Daoy (cell line): ENCODE measurements around the gene SERINC5. TPM values are rescaled to one million over a fixed set of nuclear protein-coding genes. Genes with fewer than 3 reads are reported as not detected.
A peak's percentile ranks its signal among the peaks of the same experiment; 100 is the strongest.
"Not testable (repeated sequence)": the region's sequence is repeated elsewhere in the genome, so short reads cannot be mapped to it uniquely, and the experiment has no call there.

Source experiments
- DNase-seq: peaks from one replicate; pipeline ENCODE4 v3.0.0-alpha.2; 2015; ENCODE audit warnings: low read depth
- total RNA-seq: library from RNA; depleted of rRNA; stranded (reverse); fragments of >200 nt; shearing (Covaris generic); gene quantifications from 2 replicates; pipeline ENCODE4 v1.2.3, GENCODE V29; 2014

SERINC5 gene
- total RNA-seq, 1 experiment from 2014 or later: 5.7 TPM

DNA sequence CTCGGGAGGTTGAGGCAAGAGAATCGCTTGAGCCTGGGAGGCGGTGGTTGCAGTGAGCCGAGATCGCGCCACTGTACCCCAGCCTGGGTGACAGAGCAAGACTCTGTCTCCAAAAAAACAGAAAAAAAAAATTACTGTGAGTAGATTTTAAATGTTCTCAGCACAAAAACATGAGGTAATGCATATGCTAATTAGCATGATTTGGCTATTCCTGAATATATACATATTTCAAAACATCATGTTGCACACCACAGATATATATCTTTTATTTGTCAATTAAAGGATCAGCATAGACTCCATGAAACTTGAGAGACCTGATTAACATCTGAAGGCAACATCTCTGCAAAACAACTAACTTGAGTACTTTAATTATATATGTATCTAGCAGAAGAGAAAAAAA lies 117.4 kb downstream of the SERINC5 start:
- no peak for DNase-seq

DNA sequence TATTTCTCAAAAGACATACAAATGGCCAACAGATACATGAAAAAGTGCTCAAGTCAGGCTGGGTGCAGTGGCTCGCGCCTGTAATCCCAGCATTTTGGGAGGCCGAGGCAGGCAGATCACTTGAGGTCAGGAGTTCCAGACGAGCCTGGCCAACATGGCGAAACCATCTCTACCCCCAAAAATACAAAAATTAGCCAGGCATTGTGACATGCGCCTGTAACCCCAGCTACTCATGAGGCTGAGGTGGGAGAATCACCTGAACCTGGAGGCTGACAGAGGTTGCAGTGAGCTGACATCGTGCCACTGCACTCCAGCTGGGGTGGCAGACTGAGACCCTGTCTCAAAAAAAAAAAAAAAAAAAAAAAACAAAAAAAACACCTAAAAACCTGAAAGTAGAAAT lies 119.0 kb downstream of the SERINC5 start:
- DNase-seq: not testable (repeated sequence)

DNA sequence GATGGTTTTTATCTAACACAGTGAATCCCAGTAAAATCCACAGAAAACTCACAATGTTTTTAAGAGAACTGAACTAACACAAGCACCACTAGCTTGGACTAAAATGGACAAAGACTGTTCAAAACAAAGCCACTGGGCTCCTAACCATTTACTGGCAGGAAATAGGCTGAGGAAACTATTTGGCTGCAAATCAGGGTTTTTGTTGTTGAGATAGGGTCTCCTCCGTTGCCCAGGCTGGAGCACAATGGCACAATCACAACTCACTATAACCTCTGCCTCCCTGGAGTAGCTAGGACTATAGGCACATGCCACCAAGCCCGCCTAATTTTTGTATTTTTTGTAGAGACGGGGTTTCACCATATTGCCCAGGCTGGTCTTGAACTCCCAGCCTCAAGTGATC lies 121.0 kb downstream of the SERINC5 start:
- DNase-seq: no peak

DNA sequence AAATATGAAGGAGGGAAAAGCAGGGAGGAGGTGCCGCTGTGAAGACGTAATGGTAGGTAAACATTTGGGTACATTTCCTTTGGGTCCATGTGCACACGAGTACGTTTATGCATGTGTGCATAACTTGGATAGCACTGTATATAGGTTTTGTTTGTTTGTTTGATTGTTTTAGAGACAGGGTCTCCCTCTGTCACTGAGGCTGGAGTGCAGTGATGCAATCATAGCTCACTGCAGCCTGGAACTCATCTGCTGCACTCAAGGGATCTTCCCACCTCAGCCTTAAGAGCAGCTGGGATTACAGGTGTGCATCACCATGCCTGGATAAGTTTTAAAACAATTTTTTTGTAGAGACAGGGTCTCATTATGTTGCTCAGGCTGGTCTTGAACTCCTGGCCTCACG lies 126.7 kb downstream of the SERINC5 start:
- no peak for DNase-seq

DNA sequence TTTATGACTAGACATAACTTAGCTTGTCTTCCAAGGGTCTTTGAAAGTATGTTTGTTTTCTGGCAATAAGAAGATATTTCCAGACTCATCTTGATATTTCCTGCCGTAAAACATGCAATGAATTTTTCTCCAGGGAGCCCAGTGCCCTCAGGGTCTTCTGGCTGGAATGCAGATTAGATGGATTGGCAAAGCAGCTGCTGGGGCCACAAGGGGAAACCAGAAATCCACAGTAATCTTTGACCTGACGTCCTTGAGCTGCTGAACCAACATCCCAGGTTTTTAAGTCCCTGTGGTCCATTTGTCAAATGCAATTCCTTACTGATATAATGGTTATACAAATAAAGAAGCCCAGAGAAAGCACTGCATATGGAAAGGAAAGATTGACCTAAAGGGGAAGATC lies 127.7 kb downstream of the SERINC5 start:
- peak; percentile 22 for DNase-seq

DNA sequence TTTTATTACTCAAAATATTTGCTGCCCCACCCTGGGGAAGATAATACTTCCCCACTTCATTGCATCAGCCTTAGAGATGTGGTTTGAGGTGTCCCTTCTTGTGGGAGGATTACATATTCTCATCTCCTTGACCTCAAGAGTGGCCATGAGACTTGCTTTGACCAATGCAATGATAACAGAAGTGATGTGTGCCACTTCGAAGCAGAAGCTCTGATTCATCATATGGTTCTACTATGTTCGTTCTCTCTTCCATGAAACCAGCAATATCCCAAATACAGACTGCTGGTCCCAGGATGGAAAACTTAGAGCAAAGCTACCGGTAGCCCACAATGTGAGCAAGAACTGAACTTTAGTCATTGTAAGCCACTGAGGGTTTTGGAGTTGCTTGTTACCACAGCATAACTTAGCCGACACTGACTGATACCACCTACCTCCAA lies 128.7 kb downstream of the SERINC5 start:
- no peak for DNase-seq

DNA sequence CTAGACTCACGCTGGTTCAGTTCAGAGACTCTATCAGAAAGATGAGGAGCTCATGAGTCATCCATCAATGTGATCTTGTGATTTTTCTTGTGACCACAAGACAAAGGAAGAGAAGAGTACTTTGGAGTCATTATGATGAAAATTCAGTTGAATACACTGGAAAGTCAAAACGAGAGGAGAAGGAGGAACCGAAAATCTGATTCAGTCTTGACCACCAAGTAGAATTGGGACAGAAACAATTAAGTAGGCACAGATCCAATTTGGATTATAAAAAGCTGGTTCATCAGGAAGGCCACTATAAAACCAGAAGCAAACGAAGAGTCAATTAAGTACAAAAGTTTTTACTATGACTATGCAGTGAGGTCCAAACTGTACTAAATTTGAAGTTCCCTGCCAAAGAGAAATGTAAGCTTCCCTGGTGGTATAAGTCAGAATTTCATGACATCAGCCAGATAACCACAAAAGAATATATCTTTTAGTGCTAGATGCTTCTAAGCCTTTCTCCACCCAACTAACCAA lies 129.8 kb downstream of the SERINC5 start:
- DNase-seq: peak; percentile 53

DNA sequence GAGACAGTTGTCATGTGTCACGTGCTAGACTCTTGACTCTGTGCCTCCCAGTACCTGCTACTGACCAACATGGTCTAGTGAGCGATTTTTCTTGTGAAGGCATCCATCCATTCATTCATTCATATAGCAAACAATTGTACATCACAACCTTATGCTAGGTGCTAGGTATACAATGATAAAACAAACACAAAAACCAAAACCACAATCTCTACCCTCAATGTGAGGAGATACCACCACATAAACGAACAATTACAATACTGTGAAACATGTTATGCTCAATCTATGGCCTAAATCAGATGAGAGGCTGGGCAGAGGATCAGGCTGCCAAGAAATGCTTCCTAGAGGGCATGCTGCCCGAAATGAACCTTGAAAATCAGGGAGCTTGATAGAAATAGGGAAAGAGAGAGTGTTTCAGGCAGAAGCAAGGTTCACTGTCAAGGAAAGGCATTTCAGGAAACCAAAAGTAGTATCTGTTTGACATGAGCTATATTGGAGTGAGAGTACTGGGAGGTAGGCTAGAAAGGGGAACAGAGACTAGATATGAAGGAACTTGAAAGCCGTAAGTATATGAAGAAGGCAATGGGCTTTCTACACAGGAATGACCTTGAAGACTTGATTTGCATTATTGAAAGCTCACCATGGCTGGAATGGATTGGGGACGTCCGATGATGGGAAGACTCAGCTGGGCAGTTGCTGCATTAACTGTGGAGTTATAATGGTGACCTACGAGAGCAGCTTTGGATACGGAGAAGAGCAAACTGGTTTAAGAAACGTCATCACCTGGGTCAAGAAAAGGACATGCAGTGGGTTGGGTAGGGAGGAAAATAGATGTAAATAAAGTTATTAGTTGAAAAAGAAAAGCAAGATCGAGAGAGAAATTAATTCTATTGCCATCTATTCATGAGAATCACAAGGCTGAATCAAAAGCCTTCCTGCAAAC lies 130.6 kb downstream of the SERINC5 start:
- no peak for DNase-seq

DNA sequence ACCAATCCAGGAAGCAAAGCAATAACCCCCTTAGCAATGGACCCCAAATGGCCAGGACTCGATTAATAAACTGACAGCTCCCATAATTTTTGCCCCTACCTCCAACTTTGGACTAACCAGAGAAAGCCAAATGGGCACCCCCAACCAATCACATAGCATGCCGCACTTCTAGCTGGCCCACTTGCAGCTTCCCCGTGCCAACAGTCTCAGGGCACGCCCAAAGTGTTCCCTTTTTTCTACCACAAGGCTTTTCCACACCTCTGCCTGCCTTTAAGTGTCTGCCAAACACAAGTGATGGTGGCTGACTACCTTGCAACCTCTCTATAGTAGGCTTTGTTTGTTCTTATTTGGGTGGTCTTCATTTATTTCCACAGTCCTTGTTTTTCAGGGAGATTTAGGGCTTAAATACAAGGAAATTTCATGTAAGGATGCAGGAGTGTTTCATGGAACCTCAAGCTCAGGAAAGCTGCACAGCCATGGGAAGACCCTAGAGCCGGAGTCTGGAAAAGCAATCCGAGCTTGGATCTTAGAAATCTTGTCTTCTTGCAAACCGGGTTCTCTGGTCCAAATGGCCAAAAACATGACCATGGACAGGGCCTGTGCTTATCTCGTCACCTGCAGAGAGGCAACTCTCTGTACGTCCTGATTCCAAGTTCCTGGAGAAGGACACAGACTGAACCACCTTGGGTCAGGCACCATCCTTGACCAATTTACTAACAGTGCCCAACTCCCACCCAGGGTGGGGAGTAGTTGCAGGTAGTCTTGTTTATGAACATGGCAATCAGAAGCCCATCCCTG lies 131.5 kb downstream of the SERINC5 start:
- DNase-seq: no peak

DNA sequence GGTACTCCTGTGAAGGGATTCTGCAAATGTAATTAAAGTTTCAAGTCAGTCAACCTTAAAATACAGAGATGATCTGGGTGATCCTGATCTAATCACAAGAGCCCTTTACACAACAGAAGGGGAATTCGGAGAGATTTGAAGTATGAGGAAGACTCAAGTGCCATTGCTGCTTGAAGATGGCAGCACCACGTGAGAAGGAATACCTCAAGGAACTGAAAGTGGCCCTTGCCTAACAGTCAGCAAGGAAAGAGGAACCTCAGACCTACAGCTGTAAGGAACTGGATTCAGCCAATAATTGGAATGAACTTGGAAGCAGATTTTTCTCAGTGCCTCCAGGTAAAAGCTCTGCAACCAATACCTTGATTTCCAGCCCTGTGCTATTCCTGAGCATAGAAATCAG lies 133.3 kb downstream of the SERINC5 start:
- no peak for DNase-seq

DNA sequence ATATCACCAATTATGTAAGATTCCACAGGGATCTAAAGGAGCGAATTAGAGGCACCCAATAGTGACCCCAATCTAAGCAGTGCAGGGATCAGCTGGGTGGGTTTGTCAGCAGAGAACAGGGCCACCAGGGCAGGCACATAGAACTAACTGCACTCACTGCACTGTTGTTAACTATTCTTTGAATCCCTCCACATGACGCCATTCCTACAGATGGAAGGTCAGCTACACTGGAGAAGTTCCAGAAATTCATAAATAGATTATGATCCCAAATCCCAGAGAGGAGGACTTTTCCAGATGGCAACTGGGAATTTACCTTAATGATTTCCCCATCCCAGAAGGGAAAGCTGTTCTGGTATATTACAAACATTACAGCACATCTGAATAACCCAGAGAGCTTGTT lies 136.5 kb downstream of the SERINC5 start:
- no peak for DNase-seq

DNA sequence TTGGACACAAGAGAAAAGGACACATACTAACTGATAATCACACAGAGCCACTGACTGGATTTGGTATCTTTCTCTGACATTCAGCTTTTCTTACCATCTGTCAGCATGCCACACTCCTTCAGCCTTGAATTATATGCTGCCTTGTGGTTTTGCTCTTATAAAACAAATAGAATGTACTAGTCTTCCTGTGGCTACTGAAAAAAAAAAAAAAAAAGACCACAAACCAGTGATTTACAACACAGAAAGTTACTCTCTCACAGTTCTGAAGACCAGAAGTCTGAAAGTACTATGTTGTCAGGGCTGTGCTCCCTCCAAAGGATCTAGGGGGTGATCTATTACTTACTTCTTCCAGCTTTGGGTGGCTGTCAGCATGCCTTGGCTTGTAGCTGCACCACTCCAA lies 138.4 kb downstream of the SERINC5 start:
- DNase-seq: no peak

DNA sequence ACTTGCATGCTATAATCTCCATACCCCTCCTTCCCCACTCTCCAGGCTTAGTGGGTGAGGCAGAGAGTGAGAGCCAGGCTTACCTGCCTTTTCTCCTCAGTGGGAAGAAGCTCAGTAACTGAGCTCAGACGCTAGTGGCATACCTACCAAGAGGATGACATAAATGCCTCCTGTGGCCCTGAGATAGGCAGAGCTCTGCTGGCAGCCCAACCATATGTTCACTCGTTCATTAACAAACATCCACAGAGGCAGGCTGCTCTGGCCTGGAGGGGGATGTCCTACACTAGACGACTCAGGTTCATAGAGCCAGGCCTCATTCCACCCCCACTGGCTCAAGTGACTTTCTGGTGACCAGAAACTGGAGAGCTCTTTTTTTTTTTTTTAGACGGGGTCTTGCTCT lies 139.4 kb downstream of the SERINC5 start:
- DNase-seq: no peak

DNA sequence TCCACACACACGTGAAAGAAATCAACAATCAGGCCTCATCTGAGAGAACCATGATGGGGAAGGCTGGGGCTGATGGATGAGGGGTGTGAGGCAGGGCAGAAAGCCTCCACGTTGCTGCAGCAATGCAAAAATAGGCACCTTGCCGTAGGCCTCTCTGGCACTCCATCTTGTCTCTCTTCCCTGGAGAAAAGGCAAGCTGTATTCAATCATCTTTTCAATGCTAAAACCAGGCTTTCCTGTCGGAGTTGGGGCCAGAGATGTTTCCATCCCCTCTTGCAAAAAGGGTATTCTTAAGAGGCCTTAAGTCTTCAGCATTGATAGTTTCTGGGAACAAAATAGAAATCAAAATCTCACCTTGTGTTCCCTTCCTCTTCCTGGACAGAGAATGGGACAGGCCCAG lies 139.8 kb downstream of the SERINC5 start:
- DNase-seq: no peak

DNA sequence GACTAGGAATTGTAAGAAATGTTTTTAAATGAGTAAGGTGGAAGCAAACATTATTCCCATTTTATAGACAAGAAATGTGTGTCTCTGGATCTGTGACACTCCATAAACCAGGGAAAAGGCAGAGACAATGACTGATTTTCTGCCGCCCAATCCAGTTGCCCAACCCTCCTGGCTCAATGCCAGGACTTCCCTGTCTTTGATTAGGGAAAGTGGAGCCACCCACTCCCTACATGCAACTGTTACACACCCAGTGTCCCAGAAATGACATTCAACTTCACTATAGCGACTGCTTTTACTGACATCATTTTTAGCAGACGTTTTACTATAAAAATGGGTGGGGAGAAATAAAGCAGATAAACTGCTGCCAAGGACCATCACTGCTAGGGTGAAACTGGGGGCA lies 141.0 kb downstream of the SERINC5 start:
- no peak for DNase-seq

DNA sequence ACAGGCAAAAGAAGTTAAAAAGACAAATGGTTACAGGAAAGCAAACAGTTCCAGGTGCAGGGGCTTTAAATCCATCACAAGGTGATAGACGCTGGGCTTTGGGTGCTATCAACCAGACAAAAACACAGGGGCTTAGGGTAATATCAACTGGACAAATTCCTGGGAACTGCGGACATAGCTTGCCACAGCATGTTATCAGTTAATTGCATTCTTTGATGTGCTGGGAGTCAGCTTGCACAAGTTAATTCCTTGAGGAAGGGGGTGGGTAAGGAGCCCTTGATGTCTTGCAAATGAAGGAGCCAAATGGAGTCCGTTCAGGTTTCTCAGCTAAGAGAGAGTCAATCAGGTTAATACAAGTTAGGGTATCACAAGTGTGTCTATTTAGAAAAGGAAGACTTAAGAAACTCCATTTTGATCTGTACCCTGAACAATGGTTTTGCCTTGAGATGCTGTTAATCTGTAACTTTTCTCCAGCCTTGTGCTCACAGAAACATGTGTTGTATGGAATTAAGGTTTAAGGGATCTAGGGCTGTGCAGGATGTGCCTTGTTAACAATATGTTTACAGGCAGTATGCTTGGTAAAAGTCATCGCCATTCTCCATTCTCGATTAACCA lies 144.4 kb downstream of the SERINC5 start:
- not testable (repeated sequence) for DNase-seq

DNA sequence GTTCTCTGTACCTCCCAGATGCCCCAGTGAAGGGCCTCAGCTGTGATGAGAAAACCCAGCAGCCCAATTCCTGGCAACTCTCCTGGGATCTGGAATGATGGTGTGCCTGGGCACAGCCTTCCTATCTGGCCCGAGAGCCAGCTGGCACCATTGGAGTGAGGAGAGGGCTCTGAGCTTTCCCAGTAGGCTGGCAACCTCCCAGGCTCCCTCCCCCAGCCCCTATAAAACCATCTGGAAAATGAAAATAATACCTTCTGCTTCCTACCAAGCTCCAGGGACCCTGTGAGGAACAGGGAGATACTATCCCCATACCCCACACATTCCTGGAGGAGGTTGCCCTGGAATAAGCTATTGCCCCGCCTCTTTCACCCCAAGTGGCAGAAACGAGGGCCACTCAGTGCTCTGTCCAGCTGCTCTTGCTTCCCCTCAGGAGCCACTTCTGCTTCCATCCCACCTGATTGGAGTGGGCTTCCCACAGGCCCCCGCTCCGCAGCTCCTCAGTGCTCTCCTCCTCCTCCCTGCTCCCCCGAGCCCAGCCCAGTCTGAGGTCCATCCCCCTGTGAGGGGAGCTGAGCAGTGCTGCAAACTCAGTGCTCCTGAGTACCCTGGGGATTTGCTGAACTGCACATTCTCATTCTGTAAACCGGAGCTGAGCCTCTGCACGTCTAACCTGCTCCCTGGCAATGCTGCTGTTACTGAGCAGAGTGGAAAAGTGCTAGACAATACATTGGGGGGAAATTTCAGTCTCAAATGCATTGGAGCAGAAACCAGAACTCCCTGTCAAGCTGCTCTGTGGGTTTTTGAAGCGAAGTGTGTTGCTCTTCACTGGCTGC lies 146.0 kb downstream of the SERINC5 start:
- DNase-seq: no peak

DNA sequence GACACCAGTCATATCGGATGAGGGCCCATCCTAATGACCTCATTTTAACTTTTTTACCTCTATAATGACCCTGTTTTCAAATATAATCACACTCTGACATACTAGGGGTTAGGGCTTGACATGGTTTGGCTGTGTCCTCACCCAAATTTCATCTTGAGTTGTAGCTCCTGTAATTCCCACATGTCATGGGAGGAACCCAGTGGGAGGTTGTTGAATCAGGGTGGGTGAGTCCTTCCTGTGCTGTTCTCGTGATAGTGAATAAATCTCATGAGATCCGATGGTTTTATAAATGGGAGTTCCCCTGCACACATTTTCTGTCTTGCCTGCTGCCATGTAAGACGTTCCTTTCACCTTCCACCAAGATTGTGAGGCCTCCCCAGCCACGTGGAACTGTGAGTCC lies 148.9 kb downstream of the SERINC5 start:
- DNase-seq: no peak

DNA sequence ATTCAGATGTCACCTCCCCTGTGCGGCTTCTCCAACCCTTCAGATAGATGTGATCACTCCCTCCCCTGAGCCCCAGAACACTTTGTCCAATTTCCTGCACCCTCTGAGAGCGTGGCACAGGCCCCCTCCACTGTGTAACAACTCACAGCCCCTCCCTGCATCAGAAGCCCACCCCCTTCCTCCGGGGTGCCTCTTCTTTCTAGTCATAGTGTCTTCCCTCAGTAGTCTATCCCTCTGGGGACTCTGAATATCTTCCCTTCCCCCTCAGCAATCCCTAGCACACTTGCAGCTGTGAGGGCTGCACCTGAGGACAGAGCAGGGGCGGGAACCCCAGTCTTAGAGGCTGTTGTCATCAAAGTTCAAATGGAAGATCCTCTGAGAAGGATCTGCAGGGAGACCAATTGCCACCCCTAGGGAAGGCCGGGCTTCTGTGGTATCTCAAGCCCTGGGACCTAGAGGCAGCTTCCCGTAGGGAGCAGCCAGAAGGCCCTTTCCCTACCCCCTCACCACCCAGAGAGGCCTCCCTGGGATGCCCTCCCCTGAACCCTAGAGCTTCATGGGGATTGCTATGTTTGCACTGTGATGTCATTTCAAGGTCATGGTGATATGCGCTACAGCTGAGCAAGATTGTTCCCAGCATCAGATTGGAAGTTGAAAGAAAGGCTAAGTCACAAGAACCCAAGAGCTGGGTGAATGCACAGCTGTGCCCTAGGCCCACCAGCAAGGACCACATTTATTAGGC lies 150.0 kb downstream of the SERINC5 start:
- no peak for DNase-seq

DNA sequence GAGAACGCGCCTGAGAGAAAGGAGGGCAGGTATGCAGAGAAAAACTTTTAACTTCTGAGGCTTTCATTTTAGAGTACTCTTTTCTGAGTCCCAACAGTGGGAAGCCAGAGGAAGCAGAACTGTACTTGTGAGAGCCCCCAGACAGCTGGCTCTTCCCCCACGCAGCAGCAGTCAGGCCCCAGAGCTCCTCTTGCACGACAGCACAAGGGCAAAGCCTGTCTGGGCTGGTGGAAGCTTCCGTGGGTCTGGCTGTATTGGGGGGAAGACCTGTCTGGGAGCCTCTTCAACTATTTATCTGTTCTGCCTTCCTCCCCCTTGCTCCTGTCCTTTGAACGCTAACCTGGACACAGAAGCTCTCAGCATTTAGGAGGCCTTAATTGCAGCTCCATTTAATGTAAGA lies 152.5 kb downstream of the SERINC5 start:
- no peak for DNase-seq

DNA sequence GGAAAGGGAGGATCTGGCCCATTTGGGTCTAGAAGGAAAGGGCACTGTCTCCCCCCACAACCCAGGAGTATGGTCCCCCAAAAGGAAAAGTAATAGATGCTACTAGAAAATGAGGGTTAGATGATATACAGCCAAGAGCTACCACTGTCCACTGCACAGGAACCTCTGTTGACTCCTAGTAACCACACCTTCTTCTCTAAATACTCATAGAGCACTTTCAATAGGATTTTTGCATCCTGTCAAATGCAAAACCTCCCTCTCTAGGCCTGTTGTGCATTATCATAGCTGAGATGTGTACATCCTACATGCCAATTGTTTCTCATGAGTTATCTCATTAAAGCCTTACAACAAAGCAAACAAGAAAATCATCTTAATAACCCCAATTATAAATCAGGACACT lies 153.9 kb downstream of the SERINC5 start:
- DNase-seq: no peak
